IgD-negative memory B cell (primary cell): ENCODE measurements around the gene NLRX1. TPM values are rescaled to one million over a fixed set of nuclear protein-coding genes. Genes with fewer than 3 reads are reported as not detected.
"Not testable (repeated sequence)": the region's sequence is repeated elsewhere in the genome, so short reads cannot be mapped to it uniquely, and the experiment has no call there.

Experiments
- H3K27ac Mint-ChIP-seq, 3 donors: one replicate each; pipeline ENCODE4 v1.8.0; 2020 to 2022; ENCODE audit warnings: mild to moderate bottlenecking in 3 of 3, mixed read lengths in 3 of 3, moderate library complexity in 1 of 3
- H3K27me3 Mint-ChIP-seq: one replicate; pipeline ENCODE4 v1.8.0; 2021; ENCODE audit warnings: mixed read lengths
- H3K36me3 Mint-ChIP-seq: one replicate; pipeline ENCODE4 v1.8.0; 2020; ENCODE audit warnings: mild to moderate bottlenecking, mixed read lengths
- H3K4me1 Mint-ChIP-seq, 3 donors: one replicate each; pipeline ENCODE4 v1.8.0; 2020 to 2022; ENCODE audit warnings: mixed read lengths in 3 of 3, mild to moderate bottlenecking in 1 of 3
- H3K4me3 Mint-ChIP-seq, 4 donors: one replicate each; pipeline ENCODE4 v1.8.0; 2020 to 2022; ENCODE audit warnings: mild to moderate bottlenecking in 4 of 4, mixed read lengths in 4 of 4, moderate library complexity in 3 of 4
- H3K9me3 Mint-ChIP-seq, 3 donors: one replicate each; pipeline ENCODE4 v1.8.0; 2020 to 2021; ENCODE audit warnings: mixed read lengths in 3 of 3, mild to moderate bottlenecking in 1 of 3
- polyA plus RNA-seq: library from polyadenylated mRNA; unstranded; fragments of 300-500 nt; fragmentation: Illumina TruSeq; gene quantifications from one replicate; pipeline ENCODE4 v1.2.3, GENCODE V29; 2021

The NLRX1 gene
- polyA plus RNA-seq, 1 donor from 2014 or later, result 5.6 TPM

DNA sequence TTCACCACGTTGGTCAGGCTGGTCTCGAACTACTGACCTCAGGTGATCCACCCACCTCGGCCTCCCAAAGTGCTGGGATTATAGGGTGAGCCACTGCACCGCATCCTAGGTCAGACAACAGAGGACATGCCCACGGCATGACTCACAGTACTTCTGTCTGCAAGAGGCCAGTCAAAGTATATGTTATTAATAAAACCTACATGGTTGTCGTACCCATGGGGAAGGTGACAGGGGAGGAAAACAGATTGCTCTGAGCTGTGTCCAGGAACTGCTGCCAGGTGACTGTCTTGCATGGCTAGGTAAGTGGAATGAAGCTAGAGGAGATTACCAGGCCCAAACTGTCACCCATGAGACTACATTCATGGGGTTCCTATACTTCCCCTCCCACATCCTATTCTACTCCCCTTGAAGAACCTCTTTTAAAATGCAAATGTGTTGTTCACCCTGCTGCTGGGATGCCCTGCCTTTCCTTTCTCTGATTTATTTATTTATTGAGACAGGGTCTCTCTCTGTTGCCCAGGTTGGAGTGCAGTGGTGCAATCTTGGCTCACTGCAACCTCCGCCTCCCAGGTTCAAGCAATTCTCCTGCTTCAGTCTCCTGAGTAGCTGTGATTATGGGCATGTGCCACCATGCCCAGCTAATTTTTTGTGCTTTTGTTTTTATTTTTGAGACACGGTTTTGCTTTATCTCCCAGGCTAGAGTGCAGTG is 2.0 kb upstream of the NLRX1 start:
- H3K4me3 Mint-ChIP-seq, result peak overlapping the region in 1 of 4 donors; percentile 43
- no peak overlapping the region for H3K27ac Mint-ChIP-seq

DNA sequence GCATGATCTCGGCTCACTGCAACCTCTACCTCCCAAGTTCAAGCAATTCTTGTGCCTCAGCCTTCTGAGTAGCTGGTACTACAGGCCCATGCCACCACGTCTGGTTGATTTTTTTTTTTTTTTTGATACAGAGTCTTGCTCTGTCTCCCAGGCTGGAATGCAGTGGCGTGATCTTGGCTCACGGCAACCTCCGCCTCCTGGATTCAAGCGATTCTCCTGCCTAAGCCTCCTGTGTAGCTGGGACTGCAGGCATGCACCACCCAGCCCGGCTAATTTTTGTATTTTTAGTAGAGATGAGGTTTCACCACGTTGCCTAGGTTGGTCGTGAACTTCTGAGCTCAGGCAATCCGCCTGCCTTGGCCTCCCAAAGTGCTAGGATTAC is 1.5 kb upstream of the NLRX1 start:
- not testable (repeated sequence) for H3K27me3 Mint-ChIP-seq, H3K4me1 Mint-ChIP-seq, H3K36me3 Mint-ChIP-seq, H3K4me3 Mint-ChIP-seq, H3K9me3 Mint-ChIP-seq
- peak overlapping the region in 1 of 3 donors; percentile 5 for H3K27ac Mint-ChIP-seq

More for the DNA sequence above, 2.0 kb upstream of the NLRX1 start:
- H3K9me3 Mint-ChIP-seq, result no peaks in the 10 kb centered on the region
- H3K27me3 Mint-ChIP-seq, result no peaks in the 10 kb centered on the region
- H3K36me3 Mint-ChIP-seq, result no peaks in the 10 kb centered on the region
- H3K4me1 Mint-ChIP-seq, result peaks cover 0 to 2% (median 0%) of the 10 kb centered on the region in 3 donors

DNA sequence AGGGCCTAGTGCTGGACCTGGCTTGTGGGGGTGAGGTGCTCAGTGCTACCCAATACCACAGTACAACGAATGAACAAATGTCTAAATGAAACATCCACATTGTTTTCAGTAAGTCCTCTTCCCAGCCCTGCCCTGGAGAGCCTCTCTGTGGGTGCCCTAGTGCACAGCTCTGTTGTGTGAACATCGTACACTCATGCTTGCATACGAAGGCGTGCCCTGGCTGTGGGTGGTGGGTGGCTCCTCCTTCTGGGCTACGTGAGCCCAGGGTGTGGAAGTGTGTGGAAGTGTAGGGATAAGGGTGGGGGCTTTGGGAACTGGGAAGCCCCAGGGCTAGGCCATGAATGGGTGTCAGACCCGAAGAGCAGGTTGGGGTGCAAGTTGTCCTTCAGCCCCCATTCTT is 592 bp upstream of the NLRX1 start:
- Mint-ChIP-seq H3K4me3 (peak overlapping the region; percentile 56 to 90 (median 86)), H3K27ac (no peak overlapping the region), H3K36me3 (peaks cover 2% of the 10 kb centered on the region)

DNA sequence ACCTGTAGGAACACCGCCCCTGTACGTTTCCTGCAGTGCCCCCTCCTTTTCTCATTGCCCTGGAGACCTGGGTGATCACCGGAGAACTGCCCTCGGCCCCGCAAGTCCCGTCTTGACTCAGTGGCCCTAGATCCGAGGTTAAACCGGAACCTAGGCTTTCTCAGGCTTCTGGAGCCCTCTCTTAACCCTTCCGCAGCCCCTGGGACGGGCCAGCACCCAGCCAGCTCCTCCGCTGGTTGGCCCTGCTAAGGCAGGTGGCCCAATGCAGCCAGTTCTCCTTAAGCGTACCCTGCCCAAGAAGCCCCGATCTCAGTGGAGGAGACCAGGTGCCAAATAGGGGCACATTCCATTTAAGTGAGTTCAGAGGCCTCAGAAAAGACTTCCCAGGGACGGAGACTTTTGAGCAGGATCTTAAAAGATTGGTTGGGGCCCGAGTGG is 776 bp downstream of the NLRX1 start:
- Mint-ChIP-seq H3K9me3 (no peaks in the 10 kb centered on the region), H3K27me3 (no peaks in the 10 kb centered on the region), H3K36me3 (peaks cover 2% of the 10 kb centered on the region), H3K27ac (peak overlapping the region in 2 of 3 donors; percentile 78 to 88), H3K4me1 (peaks cover 0 to 2% (median 0%) of the 10 kb centered on the region in 3 donors), H3K4me3 (peak overlapping the region; percentile 86 to 95 (median 92))

More for the DNA sequence above, 592 bp upstream of the NLRX1 start:
- Mint-ChIP-seq H3K9me3 (no peaks in the 10 kb centered on the region), H3K27me3 (no peaks in the 10 kb centered on the region), H3K4me1 (peaks cover 0 to 2% (median 0%) of the 10 kb centered on the region in 3 donors)

DNA sequence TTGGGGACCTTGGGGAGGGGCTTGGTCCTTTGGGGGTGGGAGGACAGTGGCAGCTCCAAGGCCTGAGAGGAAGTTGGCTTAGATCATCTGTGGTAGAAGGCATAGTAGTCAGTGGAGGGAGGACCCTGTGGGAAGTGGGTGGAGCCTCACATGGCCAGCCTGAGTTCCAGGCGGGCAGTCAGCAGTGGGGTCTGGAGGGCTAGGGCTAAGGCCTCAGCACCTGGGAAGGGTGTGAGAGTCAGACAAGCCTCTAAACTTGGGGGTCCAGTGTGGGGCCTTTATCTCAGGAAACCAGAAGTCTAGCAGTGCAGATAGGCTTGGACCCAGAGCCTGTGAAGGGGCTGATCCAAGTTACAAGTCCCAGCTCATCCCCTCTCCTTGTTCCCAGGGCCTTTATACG is 4.0 kb downstream of the NLRX1 start:
- peak overlapping the region in 2 of 4 donors; percentile 55 to 66 for H3K4me3 Mint-ChIP-seq
- H3K27ac Mint-ChIP-seq, result peak overlapping the region in 1 of 3 donors; percentile 40
- H3K4me1 Mint-ChIP-seq, result peaks cover 0 to 2% (median 0%) of the 10 kb centered on the region in 3 donors
- H3K36me3 Mint-ChIP-seq, result peaks cover 3% of the 10 kb centered on the region
- no peaks in the 10 kb centered on the region for H3K9me3 Mint-ChIP-seq
- H3K27me3 Mint-ChIP-seq, result no peaks in the 10 kb centered on the region

DNA sequence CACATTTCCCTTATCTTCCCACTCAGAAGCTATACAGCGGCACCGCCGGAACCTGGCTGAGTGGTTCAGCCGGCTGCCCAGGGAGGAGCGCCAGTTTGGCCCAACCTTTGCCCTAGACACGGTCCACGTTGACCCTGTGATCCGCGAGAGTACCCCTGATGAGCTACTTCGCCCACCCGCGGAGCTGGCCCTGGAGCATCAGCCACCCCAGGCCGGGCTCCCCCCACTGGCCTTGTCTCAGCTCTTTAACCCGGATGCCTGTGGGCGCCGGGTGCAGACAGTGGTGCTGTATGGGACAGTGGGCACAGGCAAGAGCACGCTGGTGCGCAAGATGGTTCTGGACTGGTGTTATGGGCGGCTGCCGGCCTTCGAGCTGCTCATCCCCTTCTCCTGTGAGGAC is 4.9 kb downstream of the NLRX1 start:
- H3K4me3 Mint-ChIP-seq, result no peak overlapping the region
- no peak overlapping the region for H3K27ac Mint-ChIP-seq
- H3K9me3 Mint-ChIP-seq, result no peaks in the 10 kb centered on the region
- peaks cover 3% of the 10 kb centered on the region for H3K36me3 Mint-ChIP-seq
- peaks cover 0 to 4% (median 0%) of the 10 kb centered on the region in 3 donors for H3K4me1 Mint-ChIP-seq
- H3K27me3 Mint-ChIP-seq, result no peaks in the 10 kb centered on the region

DNA sequence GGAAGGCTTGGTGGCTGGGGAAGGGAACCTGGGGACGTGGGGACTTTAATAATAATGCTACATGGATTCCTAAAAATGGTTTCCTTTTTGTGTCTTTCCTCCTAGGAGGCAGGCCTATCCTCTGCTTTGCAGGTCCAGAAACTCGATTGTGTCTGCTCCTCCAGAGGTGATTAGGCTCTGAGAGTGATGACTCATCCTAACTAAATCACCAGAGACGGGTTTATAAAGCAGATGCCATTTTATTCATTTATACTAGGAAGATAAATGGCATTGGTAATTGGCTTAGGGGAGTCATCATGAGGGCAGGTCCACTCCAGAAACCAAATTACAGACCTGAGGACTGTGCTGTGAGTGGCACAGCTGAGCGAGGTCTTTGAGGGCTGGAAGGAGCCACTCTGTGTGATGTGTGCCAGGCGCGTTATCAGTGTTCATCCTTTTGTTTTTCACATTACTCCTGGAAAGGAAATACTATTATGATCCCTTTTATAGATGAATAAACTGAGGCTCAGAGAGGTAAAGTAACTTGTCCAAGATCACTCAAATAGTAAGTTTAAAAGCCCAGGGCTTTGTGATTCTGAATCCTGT is 7.1 kb downstream of the NLRX1 start:
- H3K9me3 Mint-ChIP-seq, result no peaks in the 10 kb centered on the region
- no peak overlapping the region for H3K4me3 Mint-ChIP-seq
- no peak overlapping the region for H3K27ac Mint-ChIP-seq
- H3K36me3 Mint-ChIP-seq, result peaks cover 7% of the 10 kb centered on the region
- peaks cover 0 to 2% (median 0%) of the 10 kb centered on the region in 3 donors for H3K4me1 Mint-ChIP-seq
- no peaks in the 10 kb centered on the region for H3K27me3 Mint-ChIP-seq

DNA sequence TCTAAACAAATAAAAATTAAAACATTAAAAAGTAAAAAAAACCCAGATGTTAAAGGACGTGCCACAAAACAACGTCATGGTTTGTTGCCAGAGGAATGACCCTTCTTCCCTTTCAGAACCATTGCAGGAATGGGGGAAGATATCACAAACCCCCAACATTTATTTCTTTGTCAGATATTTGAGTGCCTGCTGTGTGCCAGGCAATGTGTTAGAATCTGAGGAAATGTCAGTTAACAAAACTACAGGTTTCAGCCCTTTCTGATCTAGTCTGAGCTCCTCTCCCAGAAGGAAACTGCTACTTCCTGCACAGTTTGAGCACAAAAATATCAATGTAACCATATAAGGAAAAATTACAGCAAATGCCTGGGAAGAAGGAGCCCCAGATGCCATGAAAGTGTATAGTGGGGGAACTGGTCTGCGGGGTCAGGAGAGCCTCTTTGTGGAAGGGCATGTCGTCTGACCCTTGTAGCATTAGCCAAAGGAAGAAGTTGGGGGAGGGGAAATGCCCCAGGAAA is 9.7 kb downstream of the NLRX1 start:
- H3K27me3 Mint-ChIP-seq, result no peaks in the 10 kb centered on the region
- H3K27ac Mint-ChIP-seq, result no peak overlapping the region
- H3K4me1 Mint-ChIP-seq, result peaks cover 0 to 2% (median 0%) of the 10 kb centered on the region in 3 donors
- H3K4me3 Mint-ChIP-seq, result no peak overlapping the region
- H3K36me3 Mint-ChIP-seq, result peaks cover 8% of the 10 kb centered on the region
- no peaks in the 10 kb centered on the region for H3K9me3 Mint-ChIP-seq

DNA sequence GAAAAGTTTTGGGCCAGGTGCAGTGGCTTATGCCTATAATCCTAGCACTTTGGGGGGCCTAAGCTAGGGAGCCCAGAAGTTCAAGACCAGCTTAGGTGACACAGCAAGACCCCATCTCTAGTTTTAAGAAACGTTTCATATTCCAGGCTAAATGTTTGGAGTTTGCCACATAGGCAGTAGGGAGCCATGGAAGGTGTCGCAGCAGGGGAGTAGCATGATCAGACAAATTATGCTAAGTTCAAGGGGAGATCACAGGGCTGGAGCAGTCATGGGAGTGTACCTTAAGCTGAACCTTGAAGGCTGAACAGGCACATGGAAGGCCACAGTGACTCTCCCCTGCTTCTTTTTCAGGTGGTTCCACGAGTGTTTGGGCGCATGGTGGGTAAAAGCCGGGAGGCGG is 10.8 kb downstream of the NLRX1 start:
- Mint-ChIP-seq H3K4me3 (no peak overlapping the region), H3K36me3 (peaks cover 8% of the 10 kb centered on the region), H3K9me3 (no peaks in the 10 kb centered on the region), H3K4me1 (peaks cover 0 to 4% (median 3%) of the 10 kb centered on the region in 3 donors), H3K27ac (no peak overlapping the region), H3K27me3 (no peaks in the 10 kb centered on the region)

DNA sequence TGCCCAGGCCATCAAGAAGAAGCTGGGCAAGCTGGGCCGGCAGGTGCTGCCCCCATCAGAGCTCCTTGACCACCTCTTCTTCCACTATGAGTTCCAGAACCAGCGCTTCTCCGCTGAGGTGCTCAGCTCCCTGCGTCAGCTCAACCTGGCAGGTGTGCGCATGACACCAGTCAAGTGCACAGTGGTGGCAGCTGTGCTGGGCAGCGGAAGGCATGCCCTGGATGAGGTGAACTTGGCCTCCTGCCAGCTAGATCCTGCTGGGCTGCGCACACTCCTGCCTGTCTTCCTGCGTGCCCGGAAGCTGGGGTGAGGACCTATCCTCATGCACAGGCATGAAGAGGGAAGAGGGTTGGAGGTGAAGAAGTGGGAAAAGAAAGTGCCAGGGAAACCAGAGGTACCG is 11.5 kb downstream of the NLRX1 start:
- peaks cover 0 to 4% (median 4%) of the 10 kb centered on the region in 3 donors for H3K4me1 Mint-ChIP-seq
- no peak overlapping the region for H3K4me3 Mint-ChIP-seq
- H3K27me3 Mint-ChIP-seq, result peaks cover 3% of the 10 kb centered on the region
- H3K9me3 Mint-ChIP-seq, result no peaks in the 10 kb centered on the region
- no peak overlapping the region for H3K27ac Mint-ChIP-seq
- H3K36me3 Mint-ChIP-seq, result peaks cover 8% of the 10 kb centered on the region

DNA sequence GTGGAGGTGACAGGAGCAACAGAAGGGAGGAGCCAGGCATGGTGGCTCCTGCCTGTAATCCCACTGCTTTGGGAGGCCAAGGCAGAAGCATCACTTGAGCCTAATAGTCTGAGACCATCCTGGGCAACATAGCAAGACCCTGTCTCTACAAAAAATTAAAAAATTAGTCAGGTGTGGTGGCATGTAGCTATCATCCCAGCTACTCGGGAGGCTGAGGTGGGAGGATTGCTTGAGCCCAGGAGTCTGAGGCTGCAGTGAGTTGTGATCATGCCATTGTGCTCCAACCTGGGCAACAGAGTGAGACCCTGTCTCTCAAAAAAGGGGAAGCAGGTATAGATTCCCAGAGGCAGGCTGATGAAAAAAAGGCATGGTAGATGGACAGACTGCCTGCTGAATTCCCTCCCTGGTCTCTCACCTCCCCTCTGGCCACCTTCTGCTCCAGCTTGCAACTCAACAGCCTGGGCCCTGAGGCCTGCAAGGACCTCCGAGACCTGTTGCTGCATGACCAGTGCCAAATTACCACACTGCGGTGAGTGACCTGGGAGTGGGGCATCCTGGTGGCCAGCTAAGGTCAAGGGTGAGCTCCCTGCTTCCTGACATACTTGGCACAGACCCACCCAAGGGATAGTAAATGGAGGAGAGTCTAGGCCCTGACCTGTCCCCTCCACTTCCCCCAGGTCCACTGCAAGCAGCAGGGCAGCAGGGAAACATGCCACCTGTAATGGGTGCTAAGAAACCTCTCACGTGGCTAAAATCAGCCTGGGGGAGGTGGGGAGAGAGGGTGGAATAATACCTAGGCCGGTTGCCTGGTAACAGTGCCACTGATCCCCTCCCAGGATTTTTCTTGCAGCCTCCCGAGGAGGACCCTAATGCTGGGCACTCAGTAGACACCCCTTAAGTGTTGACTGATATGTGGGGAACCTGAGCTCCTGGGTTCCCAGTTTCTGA is 12.5 kb downstream of the NLRX1 start:
- Mint-ChIP-seq H3K27me3 (peaks cover 4% of the 10 kb centered on the region), H3K9me3 (no peaks in the 10 kb centered on the region), H3K4me1 (peaks cover 0 to 7% (median 4%) of the 10 kb centered on the region in 3 donors), H3K27ac (peak overlapping the region in 1 of 3 donors; percentile 83), H3K36me3 (peaks cover 8% of the 10 kb centered on the region), H3K4me3 (no peak overlapping the region)

DNA sequence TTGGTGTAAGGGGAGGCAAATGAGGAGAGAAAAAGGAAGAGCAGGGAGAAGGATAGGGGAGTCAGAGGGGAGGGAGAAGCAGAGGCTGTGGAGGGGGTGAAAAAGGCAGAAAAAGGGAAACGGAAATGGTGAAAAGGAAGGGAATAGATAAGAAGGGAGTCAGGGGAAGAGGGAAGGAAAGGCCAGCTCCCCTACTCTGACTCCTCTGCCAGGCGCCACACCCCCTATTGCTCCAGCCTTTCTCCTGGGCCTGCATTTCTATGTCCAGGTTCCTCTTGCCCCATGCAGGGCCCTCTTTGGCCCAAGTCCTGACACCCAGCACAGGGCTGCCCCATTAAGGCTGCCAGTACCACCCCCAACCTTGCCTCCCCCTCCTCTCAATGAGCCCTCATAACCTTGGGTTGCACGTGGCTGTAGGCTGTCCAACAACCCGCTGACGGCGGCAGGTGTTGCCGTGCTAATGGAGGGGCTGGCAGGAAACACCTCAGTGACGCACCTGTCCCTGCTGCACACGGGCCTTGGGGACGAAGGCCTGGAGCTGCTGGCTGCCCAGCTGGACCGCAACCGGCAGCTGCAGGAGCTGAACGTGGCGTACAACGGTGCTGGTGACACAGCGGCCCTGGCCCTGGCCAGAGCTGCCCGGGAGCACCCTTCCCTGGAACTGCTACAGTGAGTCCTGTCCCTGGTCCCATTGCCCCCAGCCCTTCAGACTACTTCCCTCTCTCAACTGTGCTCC is 13.3 kb downstream of the NLRX1 start:
- H3K4me3 Mint-ChIP-seq, result no peak overlapping the region
- peak overlapping the region in 1 of 3 donors; percentile 83 for H3K27ac Mint-ChIP-seq

DNA sequence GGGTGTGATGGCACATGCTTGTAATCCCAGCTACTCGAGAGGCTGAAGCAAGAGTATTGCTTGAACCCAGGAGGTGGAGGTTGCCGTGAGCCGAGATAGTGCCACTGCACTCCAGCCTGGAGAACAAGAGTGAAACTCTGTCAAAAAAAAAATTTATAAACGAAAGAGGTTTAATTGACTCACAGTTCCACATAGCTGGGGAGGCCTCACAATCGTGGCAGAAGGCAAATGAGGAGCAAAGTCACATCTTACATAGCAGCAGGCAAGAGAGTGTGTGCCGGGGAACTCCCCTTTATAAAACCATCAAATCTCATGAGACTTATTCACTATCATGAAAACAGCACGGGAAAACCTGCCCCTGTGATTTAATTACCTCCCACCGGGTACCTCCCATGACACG is 15.9 kb downstream of the NLRX1 start:
- Mint-ChIP-seq H3K27ac (peak overlapping the region in 1 of 3 donors; percentile 39), H3K4me3 (peak overlapping the region in 1 of 4 donors; percentile 80)
- not testable (repeated sequence) for H3K36me3 Mint-ChIP-seq, H3K9me3 Mint-ChIP-seq, H3K27me3 Mint-ChIP-seq, H3K4me1 Mint-ChIP-seq

More for the DNA sequence above, 13.3 kb downstream of the NLRX1 start:
- peaks cover 6% of the 10 kb centered on the region for H3K27me3 Mint-ChIP-seq
- no peaks in the 10 kb centered on the region for H3K9me3 Mint-ChIP-seq
- H3K36me3 Mint-ChIP-seq, result peaks cover 8% of the 10 kb centered on the region
- peaks cover 0 to 7% (median 4%) of the 10 kb centered on the region in 3 donors for H3K4me1 Mint-ChIP-seq

DNA sequence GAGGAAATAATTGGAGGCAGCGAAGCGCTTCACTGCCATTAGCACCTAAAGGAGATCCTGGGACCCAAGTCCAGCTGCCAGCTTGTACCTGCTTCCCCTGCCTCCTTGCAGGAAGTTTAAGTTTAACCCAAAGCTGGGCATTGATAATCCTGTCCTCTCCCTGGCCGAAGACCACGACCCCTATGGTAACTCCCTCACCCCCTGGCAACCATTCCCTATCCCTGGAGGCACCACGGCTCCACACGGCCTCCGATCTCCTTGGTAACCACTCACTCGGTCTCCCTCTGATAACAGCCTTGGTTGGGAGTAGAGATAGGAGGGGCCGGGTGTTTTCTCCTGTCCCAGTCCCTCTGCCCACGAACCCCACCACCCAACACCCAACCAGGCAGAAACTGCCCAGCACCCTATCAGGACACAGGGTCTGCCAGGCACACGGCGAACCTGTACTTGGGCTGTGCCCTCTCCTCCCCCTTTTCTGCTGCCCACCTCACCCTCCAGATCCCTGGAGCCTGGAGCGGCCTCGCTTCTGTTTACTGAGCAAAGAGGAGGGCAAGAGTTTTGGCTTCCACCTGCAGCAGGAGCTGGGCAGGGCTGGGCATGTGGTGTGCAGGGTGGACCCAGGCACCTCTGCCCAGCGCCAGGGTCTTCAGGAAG is 17.6 kb downstream of the NLRX1 start:
- Mint-ChIP-seq H3K27ac (peak overlapping the region in 1 of 3 donors; percentile 88), H3K36me3 (peaks cover 5% of the 10 kb centered on the region), H3K4me1 (peaks cover 0 to 7% (median 1%) of the 10 kb centered on the region in 3 donors), H3K4me3 (no peak overlapping the region), H3K9me3 (no peaks in the 10 kb centered on the region), H3K27me3 (peaks cover 6% of the 10 kb centered on the region)
